DLD1 (cell line): Measurements from ENCODE around the gene KLHL14.
"Not testable (repeated sequence)": the region's sequence is repeated elsewhere in the genome, so short reads cannot be mapped to it uniquely, and the experiment has no call there.

Source experiments
- in situ Hi-C: cut with HindIII; loops from 2 replicates; pipeline ENCODE4 v1.10.0; 2017; ENCODE audit warnings: low sequenced_read_pairs

Gene KLHL14

DNA sequence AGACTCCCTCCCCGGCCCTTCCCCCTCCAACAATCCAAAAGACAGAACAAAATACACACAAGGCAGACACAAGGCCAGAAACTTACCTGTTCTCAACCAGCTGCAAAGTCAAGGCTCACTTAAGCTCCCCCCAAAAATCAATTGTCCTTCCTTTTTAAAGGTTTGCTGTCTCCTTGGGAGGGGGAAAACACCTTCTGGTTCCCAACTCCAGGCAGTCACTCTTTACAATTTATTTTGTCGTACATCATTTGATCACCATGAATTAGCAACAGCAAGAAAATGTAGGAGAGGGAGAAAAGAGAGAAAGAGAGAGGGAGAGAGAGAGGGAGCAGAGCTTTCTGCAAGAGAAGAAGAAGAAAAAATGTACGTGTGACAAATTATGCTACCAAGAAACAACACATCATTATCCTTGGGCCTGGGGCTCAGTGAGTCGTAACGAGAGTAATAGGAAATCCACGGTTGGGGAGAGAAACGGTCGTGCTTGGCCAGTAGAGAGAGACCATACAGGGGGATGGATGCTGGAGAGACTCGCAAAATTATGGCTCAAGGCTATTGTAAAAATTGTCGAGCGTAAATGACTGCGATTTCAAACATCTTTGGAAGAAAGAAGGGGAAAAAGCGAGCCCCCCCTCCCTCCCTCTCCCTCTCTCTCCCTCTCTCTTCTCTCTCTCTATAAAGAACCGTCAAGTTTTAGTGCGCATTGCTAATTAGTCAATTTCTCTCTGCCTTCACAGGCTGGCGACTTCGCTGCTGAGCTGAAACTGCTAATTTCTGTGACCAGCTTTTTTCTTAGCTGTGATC, at the start of gene KLHL14:
Gene KLHL14 (minus strand): TSS at position 443 of the 801 bp plus-strand sequence. CDS start 2,432 bp downstream, outside the sequence.
- in situ Hi-C loops: no loop called here

DNA sequence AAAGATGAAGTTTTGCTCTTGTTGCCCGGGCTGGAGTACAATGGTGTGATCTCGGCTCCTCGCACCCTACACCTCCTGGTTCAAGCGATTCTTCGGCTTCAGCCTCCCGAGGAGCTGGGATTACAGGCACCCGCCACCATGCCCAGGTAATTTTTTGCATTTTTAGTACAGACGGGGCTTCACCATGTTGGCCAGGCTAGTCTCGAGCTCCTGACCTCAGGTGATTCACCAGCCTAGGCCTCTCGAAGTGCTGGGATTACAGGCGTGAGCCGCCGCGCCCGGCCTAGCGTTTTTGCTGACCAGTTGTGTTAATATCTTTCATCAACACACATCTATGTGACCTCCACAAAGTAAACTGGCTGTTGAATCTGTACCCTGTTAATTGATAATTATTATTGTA, 49.4 kb upstream of the KLHL14 start:
- in situ Hi-C loops: no loop called here

DNA sequence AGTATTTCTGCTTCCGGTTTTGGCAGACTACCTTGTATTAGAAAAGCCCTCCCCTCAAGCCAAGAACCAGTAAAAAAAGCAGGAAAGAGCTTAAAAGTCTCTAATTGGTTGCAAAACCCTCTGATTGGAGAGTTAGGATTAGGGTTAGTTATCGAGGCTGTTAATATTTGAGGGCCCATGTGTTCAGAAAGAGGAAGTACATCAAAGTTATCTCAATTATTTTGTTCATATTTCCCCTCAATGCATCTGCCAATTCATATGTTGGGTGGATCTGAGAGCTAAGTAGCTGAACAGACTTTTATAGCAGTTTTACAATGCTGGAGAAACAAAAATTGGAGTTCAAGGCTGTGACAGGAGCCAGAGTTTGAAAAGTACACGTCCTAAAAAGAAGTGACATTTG, 43.1 kb upstream of the KLHL14 start:
- in situ Hi-C loops: no loop called here

DNA sequence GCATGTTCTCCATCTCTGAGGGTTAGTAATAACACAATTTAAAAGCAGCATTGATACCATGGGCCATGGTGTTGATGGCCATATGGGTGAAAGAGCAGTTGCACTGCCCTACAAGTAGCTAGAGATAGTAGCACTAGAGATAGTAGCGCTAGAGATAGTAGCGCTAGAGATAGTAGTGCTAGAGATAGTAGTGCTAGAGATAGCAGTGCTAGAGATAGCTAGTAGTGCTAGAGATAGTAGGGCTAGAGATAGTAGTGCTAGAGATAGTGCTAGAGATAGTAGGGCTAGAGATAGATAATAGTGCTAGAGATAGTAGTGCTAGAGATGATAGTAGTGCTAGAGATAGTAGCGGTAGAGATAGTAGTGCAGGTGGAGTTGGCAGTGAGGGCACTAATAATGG, 39.5 kb upstream of the KLHL14 start:
- in situ Hi-C loops: no loop called here

GRCh38 chr18:32810314-32810713, 37.5 kb upstream of the KLHL14 start:
- in situ Hi-C loops: no loop called here

- in situ Hi-C loops: no loop called here
Observed at GRCh38 chr18:32805354-32805753, 32.5 kb upstream of the KLHL14 start.

- in situ Hi-C loops: no loop called here
Observed at GRCh38 chr18:32804134-32804888, 31.5 kb upstream of the KLHL14 start.

DNA sequence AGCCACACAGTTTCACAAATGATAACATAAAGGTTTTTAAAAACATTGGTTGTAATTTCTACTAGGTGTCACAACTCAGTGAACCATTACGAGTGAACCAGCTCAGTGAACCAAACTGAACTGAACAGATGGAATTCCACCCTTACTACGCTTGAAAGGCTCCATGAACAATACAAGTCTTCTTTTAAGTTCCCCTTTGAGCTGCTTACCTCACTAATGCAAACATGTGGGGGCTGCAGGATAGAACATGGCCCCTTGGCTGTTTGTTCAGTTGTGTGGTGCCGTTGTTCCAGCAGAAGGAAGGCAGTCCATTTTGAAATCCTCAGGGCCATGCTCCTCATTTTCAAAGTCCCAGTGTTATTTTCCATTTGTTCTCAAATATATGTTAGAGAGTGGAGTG, 30.7 kb upstream of the KLHL14 start:
- in situ Hi-C loops: no loop called here

- in situ Hi-C loops: no loop called here
Observed at GRCh38 chr18:32802591-32803451, 30.0 kb upstream of the KLHL14 start.

GRCh38 chr18:32801228-32801627, 28.4 kb upstream of the KLHL14 start:
- in situ Hi-C loops: no loop called here

DNA sequence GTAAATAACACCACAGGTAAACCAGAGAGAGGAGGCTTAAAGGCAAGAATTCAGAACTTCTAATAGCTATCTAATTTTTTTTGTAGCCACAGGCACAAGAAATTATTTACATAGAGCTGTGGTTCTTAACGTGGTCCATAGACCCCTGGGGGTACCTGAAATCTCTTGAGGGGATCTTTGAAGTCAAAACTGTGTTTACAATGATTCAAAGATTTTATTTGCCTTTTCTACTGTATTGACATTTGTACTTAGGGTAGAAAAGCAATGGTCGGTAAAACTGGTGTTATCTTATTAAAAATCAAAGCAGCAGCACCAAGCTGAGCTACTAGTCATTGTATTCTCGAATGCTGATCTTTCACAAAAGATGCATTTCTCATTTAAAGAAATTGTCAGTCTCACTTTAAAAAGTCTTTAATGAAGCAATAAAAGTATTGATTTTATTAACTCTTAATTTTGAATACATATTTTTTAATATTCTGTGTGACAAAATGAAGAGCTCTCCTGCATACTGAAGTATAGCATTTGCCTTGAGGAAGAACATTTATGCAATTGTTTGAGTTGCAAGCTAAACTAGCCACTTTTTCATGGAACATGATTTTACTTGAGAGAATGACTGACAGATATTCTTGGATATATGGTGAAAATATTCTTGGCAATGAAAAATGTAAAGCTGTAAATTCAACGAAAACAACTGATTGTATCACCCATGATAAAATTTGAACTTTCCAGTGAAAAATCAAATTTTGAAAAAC, 25.6 kb upstream of the KLHL14 start:
- in situ Hi-C loops: no loop called here

GRCh38 chr18:32794667-32795066, 21.8 kb upstream of the KLHL14 start:
- in situ Hi-C loops: not testable (repeated sequence)

GRCh38 chr18:32779010-32779409, 6.2 kb upstream of the KLHL14 start:
- in situ Hi-C loops: no loop called here

GRCh38 chr18:32777049-32777448, 4.2 kb upstream of the KLHL14 start:
- in situ Hi-C loops: no loop called here

- in situ Hi-C loops: no loop called here
Observed at GRCh38 chr18:32776561-32776960, 3.7 kb upstream of the KLHL14 start.

GRCh38 chr18:32775628-32776027, 2.8 kb upstream of the KLHL14 start:
- in situ Hi-C loops: no loop called here

GRCh38 chr18:32773382-32773712, 524 bp upstream of the KLHL14 start:
- in situ Hi-C loops: no loop called here

- in situ Hi-C loops: no loop called here
Observed at GRCh38 chr18:32771871-32772580, 797 bp downstream of the KLHL14 start.

DNA sequence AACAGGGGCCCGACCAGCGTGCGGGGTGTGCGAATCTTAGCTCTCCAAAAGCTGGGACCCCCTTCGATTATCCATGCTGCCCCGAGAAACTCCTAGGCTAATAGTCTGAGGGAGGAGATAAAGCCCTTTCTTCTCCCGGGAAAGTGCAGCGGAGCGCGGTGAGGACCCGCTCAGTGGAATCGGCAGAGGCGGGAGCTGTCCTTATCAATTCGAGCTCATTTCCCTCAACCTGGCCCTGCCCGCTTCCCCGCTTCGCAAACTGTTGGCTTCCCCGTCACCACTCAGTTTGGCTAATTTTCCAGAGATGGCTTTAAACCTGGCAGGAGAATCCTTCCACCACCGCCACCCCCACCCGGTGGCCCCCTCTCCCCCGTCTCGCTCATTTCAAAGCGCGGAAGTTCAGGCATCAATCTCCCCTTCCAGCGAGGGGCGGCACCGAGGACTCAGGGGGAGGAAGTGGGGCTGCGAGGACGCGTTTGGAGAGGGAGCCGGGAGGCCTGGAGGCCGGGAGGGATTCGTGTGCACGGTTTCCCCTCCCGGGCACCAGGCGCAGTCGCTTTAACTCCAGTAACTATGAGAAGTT, 1.6 kb downstream of the KLHL14 start:
- in situ Hi-C loops: no loop called here
